Activated naive CD8-positive, alpha-beta T cell treated with anti-CD3 and anti-CD28 coated beads, Interleukin-2, amount 50 U/mL, for 24 hours (primary cell): ENCODE measurements around the gene HNRNPA3.

Experiments
- ATAC-seq: fragments of 150-1000 bp; cut with Tn5 transposase; one replicate; pipeline ENCODE4 v1.10.0; 2021
- DNase-seq: peaks from one replicate; pipeline ENCODE4 v3.0.0; 2021
- H3K27ac Mint-ChIP-seq: one replicate; pipeline ENCODE4 v1.8.0; 2021; ENCODE audit warnings: mild to moderate bottlenecking, mixed read lengths
- H3K27me3 Mint-ChIP-seq: one replicate; pipeline ENCODE4 v1.8.0; 2021; ENCODE audit warnings: mixed read lengths
- H3K36me3 Mint-ChIP-seq: one replicate; pipeline ENCODE4 v1.8.0; 2021; ENCODE audit warnings: low read depth, mixed read lengths
- H3K4me1 Mint-ChIP-seq: one replicate; pipeline ENCODE4 v1.8.0; 2021; ENCODE audit warnings: mixed read lengths
- H3K4me3 Mint-ChIP-seq: one replicate; pipeline ENCODE4 v1.8.0; 2021; ENCODE audit warnings: mild to moderate bottlenecking, moderate library complexity, mixed read lengths
- H3K9me3 Mint-ChIP-seq: one replicate; pipeline ENCODE4 v1.8.0; 2021; ENCODE audit warnings: mixed read lengths

Gene HNRNPA3

DNA sequence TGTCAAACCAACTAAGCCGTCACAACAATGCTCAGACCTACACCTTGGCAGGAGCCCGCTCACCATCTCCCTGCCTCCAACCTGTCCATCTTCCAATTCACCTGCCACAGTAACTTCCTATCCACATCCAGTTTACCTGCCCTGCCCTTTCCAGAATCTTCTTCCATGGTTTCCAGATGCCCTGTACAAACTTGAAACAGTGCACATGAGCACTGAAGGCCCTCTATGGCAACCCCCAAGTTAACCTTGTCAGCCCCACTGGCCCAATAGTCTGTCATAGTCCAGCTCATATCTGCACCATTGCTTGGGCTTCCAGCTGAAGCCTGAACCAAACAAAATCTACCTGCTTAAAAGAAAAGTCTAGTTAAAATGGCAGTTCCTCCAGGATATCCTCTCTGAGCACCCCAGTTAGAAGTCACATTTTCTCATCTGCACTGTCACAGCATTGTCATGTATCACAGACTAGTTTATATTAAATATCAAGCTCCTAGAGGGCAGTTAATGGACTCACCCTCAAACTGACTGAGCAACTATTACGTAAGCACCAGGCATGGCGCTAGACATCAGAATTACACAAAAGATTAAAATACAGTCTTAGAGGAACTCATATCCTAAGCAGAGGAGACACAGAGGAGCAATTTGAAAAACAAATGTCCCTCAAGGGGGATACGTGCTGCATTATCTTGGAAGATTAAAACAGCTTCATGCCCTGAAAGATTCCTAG is 40.4 kb downstream of the HNRNPA3 start:
- H3K9me3 Mint-ChIP-seq, result no peaks in the 10 kb centered on the region
- peaks cover 57% of the 10 kb centered on the region for H3K36me3 Mint-ChIP-seq
- peaks cover 86% of the 10 kb centered on the region for H3K4me1 Mint-ChIP-seq
- H3K27me3 Mint-ChIP-seq, result no peaks in the 10 kb centered on the region
- H3K27ac Mint-ChIP-seq, result peak overlapping the region; percentile 85
- no peak for DNase-seq
- peak overlapping the region; percentile 4 for H3K4me3 Mint-ChIP-seq
- no peak for ATAC-seq

- no peak overlapping the region for H3K4me3 Mint-ChIP-seq
- peaks cover 92% of the 10 kb centered on the region for H3K4me1 Mint-ChIP-seq
- DNase-seq (no peak), ATAC-seq (no peak)
- H3K9me3 Mint-ChIP-seq, result no peaks in the 10 kb centered on the region
- peaks cover 63% of the 10 kb centered on the region for H3K36me3 Mint-ChIP-seq
- H3K27ac Mint-ChIP-seq, result peak overlapping the region; percentile 19
- H3K27me3 Mint-ChIP-seq, result no peaks in the 10 kb centered on the region
These were observed 41.1 kb downstream of the HNRNPA3 start for GRCh38 chr2:177253704-177254103.

DNA sequence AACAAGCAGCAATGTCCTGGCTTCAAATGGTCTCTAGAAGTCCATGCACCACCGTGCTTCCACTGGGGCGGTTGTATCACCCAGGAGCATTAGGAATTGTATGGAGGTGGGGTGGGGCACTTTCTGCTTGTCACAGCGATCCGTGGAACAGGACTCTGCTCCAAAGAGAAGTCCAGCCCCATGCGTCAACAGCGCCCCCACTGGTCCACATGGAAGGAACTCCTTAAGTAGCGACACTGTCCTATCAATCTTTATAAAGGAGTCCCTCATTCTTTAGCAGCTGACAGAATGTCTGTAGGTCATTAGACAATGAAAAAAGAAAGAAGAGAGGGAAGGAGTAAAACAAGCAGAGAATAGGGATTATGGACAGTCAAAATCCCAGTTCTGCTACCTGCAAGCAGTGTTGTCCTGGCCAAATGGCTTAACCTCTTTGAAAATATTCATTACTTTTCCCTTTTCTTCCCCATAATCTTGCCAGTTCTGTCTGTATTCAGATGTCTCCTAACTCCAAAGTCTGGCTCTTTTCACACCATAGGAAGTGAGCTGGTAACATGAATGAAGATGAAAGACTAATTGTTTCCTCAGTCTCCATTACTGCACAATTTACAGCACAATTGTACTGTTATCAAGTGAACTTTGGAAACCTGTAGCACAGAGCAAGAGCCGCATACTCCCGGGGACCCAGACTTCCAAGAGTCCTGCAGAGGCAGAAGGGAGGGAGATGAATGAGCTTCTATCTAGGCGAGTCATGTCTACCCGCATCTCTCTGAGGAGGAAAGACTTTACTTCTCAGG is 42.0 kb downstream of the HNRNPA3 start:
- ATAC-seq (no peak), DNase-seq (peak; percentile 24)
- Mint-ChIP-seq H3K27me3 (no peaks in the 10 kb centered on the region), H3K36me3 (peaks cover 68% of the 10 kb centered on the region), H3K27ac (peak overlapping the region; percentile 10), H3K4me3 (no peak overlapping the region), H3K4me1 (peaks cover 96% of the 10 kb centered on the region), H3K9me3 (no peaks in the 10 kb centered on the region)

- H3K27ac Mint-ChIP-seq, result peak overlapping the region; percentile 31
- no peaks in the 10 kb centered on the region for H3K27me3 Mint-ChIP-seq
- no peak overlapping the region for H3K4me3 Mint-ChIP-seq
- H3K4me1 Mint-ChIP-seq, result peaks cover 96% of the 10 kb centered on the region
- peaks cover 71% of the 10 kb centered on the region for H3K36me3 Mint-ChIP-seq
- ATAC-seq, result no peak
- H3K9me3 Mint-ChIP-seq, result no peaks in the 10 kb centered on the region
- DNase-seq, result no peak
These were observed 42.6 kb downstream of the HNRNPA3 start for GRCh38 chr2:177255227-177255601.

- H3K9me3 Mint-ChIP-seq, result no peaks in the 10 kb centered on the region
- ATAC-seq (no peak), DNase-seq (no peak)
- no peaks in the 10 kb centered on the region for H3K27me3 Mint-ChIP-seq
- H3K36me3 Mint-ChIP-seq, result peaks cover 69% of the 10 kb centered on the region
- H3K4me3 Mint-ChIP-seq, result no peak overlapping the region
- peaks cover 94% of the 10 kb centered on the region for H3K4me1 Mint-ChIP-seq
- peak overlapping the region; percentile 54 for H3K27ac Mint-ChIP-seq
These were observed 43.4 kb downstream of the HNRNPA3 start for GRCh38 chr2:177256026-177256425.

- H3K27me3 Mint-ChIP-seq, result no peaks in the 10 kb centered on the region
- H3K4me3 Mint-ChIP-seq, result no peak overlapping the region
- H3K4me1 Mint-ChIP-seq, result peaks cover 94% of the 10 kb centered on the region
- peak overlapping the region; percentile 46 for H3K27ac Mint-ChIP-seq
- DNase-seq (no peak), ATAC-seq (no peak)
- H3K9me3 Mint-ChIP-seq, result no peaks in the 10 kb centered on the region
- peaks cover 69% of the 10 kb centered on the region for H3K36me3 Mint-ChIP-seq
These were observed 44.1 kb downstream of the HNRNPA3 start for GRCh38 chr2:177256695-177257094.

DNA sequence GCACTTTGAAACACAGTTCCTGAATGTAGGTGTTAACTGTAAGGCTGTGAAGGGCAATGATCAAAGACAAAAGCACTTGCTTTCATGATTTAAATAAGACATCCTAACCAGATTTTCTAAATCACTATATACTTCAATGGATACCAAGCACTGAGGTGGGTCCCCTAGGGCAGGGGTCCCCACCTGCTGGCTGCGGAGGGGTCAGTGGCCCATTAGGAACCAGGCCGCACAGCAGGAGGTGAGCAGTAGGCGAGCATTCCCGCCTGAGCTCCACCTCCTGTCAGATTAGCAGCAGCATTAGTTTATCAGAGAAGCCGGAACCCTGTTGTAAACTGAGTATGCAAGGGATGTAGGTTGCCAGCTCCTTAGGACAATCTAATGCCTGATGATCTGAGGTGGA is 44.9 kb downstream of the HNRNPA3 start:
- no peaks in the 10 kb centered on the region for H3K9me3 Mint-ChIP-seq
- peak overlapping the region; percentile 1 for H3K4me3 Mint-ChIP-seq
- H3K4me1 Mint-ChIP-seq, result peaks cover 92% of the 10 kb centered on the region
- DNase-seq (no peak), ATAC-seq (no peak)
- H3K36me3 Mint-ChIP-seq, result peaks cover 67% of the 10 kb centered on the region
- H3K27ac Mint-ChIP-seq, result peak overlapping the region; percentile 46
- H3K27me3 Mint-ChIP-seq, result no peaks in the 10 kb centered on the region

DNA sequence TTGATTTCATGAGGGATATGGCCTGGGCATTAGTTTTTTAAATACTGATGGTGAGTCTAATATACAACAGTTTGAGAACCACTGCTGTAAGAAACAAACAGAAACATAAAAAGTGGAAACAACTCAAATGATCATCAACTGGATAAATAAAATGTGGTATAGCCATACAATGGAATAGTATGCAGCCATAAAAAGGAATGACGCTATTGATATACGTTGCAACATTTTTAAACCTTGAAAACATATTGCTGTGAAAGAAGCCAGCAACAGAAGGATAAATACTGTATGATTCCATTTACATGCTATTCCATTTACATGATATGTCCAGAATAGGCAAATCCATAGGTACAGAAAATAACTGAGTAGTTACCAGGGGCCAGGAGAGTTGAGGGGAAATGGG is 45.5 kb downstream of the HNRNPA3 start:
- H3K4me3 Mint-ChIP-seq, result no peak overlapping the region
- H3K9me3 Mint-ChIP-seq, result no peaks in the 10 kb centered on the region
- no peak for ATAC-seq
- H3K4me1 Mint-ChIP-seq, result peaks cover 89% of the 10 kb centered on the region
- H3K27me3 Mint-ChIP-seq, result no peaks in the 10 kb centered on the region
- DNase-seq, result no peak
- H3K36me3 Mint-ChIP-seq, result peaks cover 65% of the 10 kb centered on the region
- no peak overlapping the region for H3K27ac Mint-ChIP-seq

GRCh38 chr2:177260379-177260778 is 47.8 kb downstream of the HNRNPA3 start:
- ATAC-seq (no peak), DNase-seq (no peak)
- peak overlapping the region; percentile 61 for H3K27ac Mint-ChIP-seq
- no peak overlapping the region for H3K4me3 Mint-ChIP-seq
- H3K9me3 Mint-ChIP-seq, result no peaks in the 10 kb centered on the region
- peaks cover 67% of the 10 kb centered on the region for H3K4me1 Mint-ChIP-seq
- H3K27me3 Mint-ChIP-seq, result no peaks in the 10 kb centered on the region
- peaks cover 51% of the 10 kb centered on the region for H3K36me3 Mint-ChIP-seq

DNA sequence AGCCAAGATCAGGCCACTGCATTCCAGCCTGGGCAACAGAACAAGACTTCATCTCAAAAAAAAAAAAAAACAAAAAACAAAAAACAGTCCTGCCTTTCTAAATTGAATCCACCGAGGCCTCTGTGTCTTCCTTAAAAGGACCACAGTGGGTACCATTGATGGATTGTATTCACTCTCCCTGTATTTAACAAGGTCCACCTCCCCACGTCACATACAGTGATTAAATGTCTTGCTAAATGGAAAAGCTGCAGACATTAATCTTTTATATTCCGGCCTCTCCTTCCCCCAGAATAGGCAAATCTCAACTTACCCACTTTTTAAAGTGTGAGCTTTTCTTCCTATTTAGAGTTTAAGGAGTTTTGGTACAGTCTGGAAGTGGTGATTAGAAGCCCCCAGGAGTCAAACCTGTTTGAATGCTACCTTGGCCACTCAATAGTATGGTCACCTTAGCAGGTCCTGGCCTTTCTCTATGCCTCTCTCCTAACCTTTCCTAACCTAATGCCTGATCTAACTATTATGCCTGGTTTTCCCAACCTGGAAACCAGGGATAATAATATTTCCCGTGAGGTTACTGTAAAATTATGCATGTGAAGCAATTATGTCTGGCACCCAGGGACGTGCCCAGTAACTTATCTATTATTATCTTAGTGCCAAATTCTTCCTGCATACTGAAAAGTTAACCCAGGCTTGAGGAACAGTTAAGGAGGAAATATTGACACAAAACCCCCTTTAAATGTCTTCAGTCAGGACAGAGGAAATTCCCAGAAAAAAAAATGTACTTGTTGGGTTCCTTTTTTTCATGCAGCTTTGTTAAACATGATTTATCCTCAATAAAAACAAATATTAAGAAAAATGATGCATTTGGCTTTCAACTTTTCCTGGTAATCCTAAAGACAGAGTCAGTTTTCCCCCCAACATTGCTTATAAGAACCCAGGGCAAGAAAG is 48.8 kb downstream of the HNRNPA3 start:
- Mint-ChIP-seq H3K27me3 (no peaks in the 10 kb centered on the region), H3K27ac (peak overlapping the region; percentile 94), H3K9me3 (no peaks in the 10 kb centered on the region), H3K4me1 (peaks cover 68% of the 10 kb centered on the region), H3K36me3 (peaks cover 49% of the 10 kb centered on the region), H3K4me3 (peak overlapping the region; percentile 92)
- ATAC-seq, result no peak
- DNase-seq, result no peak

- H3K4me3 Mint-ChIP-seq, result peak overlapping the region; percentile 92
- H3K27ac Mint-ChIP-seq, result peak overlapping the region; percentile 94
- DNase-seq (no peak), ATAC-seq (no peak)
- peaks cover 68% of the 10 kb centered on the region for H3K4me1 Mint-ChIP-seq
- H3K36me3 Mint-ChIP-seq, result peaks cover 45% of the 10 kb centered on the region
- H3K27me3 Mint-ChIP-seq, result no peaks in the 10 kb centered on the region
- H3K9me3 Mint-ChIP-seq, result no peaks in the 10 kb centered on the region
These were observed 49.5 kb downstream of the HNRNPA3 start for GRCh38 chr2:177262092-177262491.

- H3K4me1 Mint-ChIP-seq, result peaks cover 65% of the 10 kb centered on the region
- DNase-seq, result no peak
- peak overlapping the region; percentile 92 for H3K4me3 Mint-ChIP-seq
- peaks cover 4% of the 10 kb centered on the region for H3K9me3 Mint-ChIP-seq
- no peaks in the 10 kb centered on the region for H3K27me3 Mint-ChIP-seq
- H3K36me3 Mint-ChIP-seq, result peaks cover 37% of the 10 kb centered on the region
- peak overlapping the region; percentile 94 for H3K27ac Mint-ChIP-seq
- no peak for ATAC-seq
These were observed 50.4 kb downstream of the HNRNPA3 start for GRCh38 chr2:177262958-177263450.

DNA sequence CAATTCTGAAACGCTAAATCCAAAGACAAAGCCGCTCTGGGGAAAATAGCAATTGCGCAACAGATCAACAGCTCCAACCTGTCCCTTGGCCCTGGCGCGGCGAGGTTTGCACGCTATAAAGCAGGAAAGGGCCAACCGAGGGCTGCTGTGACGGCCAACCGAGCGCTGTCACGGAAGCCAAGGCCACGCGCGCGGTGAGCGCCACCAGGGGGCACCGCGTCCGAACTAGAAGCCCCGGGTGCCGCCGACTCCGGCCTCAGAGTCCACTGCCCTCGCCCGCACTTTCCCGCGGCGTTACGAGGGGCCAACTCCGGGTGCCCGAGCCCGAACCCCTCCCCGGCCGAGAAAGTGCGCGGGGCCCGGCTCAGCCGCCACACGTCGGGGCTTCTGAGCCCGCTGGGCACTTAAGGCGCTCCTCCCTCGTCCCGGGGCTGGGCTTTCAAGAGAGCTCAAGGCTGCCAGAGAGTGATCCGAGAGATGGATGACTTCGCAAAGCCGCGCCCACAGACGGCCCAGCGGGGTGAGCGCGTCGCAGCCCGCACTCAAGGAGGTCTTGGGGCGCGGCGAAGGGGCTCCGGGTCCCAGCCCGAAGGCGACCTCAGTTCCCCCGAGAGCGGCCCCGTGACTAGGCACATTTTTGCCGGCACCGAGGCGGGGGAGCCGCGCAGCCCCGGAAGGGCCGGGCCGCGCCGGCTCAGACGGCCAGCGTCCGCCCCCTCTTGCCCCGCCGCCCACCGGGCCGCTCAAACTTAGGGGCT is 51.0 kb downstream of the HNRNPA3 start:
- peaks cover 62% of the 10 kb centered on the region for H3K4me1 Mint-ChIP-seq
- peaks cover 4% of the 10 kb centered on the region for H3K9me3 Mint-ChIP-seq

More for the DNA sequence above, 51.0 kb downstream of the HNRNPA3 start:
- ATAC-seq, result peak; percentile 69
- Mint-ChIP-seq H3K27ac (peak overlapping the region; percentile 94), H3K4me3 (peak overlapping the region; percentile 92), H3K27me3 (no peaks in the 10 kb centered on the region), H3K36me3 (peaks cover 31% of the 10 kb centered on the region)
- peak; percentile 95 for DNase-seq
